HG03139 (cell line): ENCODE data around the gene PCDHB1.

Source experiments
- ATAC-seq: cut with Tn5 transposase; IDR thresholded peaks from one replicate; pipeline ENCODE4 v1.9.1; 2021; ENCODE audit not compliant: unreplicated experiment

The PCDHB1 gene, protein sequence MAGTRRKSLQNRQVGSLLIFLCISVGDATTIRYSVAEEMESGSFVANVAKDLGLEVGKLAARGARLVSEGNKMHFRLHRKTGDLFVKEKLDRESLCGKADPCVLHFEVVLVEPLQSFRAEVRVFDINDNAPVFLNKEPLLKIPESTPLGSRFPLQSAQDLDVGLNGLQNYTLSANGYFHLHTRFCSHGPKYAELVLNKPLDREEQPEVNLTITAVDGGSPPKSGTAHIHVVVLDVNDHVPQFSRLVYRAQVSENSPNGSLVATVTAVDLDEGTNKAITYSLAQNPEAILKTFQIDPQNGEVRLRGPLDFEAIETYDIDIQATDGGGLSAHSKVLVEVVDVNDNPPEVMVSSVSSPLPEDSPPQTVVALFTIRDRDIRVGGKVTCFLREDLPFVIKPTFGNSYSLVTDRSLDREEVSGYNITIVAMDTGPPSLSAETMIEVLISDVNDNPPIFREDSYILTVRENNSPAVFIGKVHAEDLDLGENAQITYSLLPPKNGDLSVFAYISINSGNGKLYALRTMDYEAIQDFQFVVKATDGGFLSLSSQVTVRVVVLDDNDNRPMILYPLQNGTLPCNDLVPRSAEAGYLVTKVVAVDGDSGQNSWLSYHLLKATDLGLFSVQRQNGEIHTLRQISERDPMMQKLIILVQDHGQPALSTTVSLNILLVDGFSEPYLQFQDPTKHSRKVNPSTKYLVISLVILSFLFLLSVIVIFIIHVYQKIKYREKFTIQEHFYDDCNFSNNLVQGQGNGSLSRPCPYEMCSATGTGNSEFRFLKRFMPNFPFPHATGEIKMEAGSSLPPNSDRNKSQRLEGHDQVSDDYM

DNA sequence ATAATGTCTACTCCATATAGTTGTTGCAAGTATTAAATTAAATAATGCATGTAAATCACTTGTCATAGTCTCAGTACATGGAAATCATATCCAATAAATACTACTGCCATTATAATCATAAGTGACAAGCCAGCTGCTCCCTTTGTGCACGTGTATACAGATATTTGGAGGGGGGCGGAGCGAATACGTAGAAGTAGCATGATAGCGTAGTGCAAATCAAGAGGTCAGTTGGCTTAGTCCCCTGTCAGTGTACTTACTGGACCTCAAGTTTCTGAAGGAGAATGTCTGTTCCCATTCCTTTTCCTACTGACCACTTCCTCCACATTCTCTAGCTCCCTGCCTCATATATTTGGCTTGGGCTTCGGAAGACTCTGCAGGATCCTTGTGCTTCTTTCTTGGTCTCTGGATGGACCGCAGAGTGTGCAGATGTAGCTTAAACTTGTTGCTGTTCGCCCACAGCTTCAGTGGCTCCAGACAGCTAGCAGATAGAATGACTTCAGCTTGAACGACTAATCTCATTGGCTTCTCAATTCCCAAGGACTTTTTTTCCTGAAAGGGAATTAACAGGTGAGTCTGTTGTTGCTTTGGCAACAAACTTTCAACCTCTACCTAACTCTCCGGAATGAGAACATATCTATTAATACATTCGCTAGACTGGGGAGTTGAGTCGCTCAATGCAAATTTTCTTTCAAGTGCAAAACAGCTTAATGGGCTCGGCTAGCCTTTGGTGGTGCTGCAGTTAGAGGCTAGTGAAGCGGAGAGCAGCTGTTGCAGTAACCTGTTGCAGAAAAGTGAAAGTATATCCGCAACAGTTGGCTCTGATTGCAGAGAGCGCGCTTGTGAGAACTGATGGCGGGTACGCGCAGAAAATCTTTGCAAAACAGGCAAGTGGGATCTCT lies at the start of gene PCDHB1:
PCDHB1 (plus strand) TSS at position 753 of the 899 bp plus-strand sequence; CDS start at position 850, 97 bp downstream.
- no peak for ATAC-seq

DNA sequence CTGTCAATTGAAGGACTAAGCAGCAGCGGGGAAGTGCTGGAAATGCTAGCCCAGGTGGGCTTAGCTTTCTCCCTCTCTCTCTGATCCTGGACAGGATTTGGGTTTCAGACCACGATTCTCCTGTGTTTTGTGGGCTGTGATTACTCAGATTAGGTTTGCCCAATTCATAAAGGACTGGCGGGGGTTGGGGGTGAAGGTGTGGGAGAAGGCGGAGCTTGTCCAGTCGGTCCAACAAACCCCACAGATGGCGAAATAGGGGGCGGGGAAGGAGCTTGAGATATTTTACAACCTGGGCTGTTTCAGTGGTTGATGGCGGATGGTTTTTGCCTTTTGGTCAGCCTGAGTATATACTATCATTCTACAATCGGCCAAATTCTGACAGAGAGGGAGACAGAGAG lies 49.7 kb upstream of the PCDHB1 start:
- ATAC-seq, result no peak

DNA sequence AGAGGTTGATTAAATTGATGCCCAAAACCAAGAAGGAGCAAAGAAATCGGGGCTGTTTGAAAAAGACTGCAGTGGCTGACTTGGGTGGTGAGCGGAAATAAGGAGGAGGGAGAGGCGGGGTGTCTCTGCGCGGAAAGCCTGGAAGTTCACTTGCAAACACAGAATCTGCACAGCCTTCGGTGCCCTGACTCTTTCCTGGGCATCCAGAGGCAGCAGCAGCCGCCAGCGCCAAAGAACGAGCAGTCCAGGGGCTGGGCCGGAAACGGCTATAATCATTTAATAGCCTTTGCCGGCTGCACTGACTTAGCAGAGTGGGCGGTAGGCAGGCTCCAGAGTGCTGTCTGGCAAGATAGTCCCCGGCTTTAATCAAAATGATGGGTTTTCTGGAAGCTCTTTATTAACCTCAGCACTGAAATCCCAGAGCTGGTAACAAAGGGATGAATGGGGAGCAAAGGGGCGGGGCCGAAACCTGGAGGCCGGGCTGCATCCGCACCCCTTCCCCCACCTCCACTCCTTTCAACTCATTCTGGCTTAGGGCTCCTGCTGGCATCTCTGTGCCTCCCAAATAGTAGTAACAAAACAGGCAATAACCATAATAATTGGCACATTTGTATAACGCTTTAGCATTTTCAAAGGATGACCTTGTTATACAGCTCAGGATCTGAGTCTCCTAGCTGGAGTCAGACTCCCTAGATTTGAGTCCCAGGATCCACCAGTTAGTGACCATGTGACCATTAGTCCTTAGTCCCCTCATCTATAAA lies 49.1 kb upstream of the PCDHB1 start:
- ATAC-seq, result no peak

DNA sequence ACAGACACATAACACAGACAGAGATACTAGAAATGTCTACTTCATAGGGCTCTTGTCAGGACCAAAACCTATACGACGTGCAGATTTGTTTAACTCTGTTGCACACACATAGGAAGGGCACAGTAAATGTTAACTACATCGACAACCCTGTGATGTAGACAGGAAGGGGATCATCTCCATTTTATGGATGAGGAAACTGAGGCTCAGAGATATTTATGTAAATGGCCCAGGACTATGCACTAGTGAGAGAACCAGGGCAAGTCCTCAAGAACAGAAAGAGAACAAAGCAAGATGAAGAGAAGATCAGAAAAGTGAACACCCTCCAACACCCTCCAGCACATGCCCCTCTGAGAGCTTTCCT lies 48.6 kb upstream of the PCDHB1 start:
- ATAC-seq, result no peak

DNA sequence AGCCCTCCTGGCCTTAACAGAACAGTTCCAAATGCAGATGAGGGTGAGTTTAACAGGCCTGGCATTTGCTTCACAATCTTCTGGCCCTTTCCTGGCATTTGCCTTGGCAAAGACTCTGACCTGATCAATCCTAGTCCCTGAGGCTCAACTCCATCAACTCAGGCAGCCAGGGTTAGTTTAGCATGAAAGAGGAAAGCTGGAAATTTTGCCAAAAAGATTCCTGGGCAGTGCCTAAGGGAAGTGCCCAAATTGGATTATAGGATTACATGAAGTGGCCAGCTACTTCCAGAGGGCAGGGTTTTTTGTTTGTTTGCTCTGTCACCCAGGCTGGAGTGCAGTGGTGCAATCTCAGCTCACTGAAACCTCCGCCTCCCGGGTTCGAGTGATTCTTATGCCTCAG lies 48.1 kb upstream of the PCDHB1 start:
- no peak for ATAC-seq

DNA sequence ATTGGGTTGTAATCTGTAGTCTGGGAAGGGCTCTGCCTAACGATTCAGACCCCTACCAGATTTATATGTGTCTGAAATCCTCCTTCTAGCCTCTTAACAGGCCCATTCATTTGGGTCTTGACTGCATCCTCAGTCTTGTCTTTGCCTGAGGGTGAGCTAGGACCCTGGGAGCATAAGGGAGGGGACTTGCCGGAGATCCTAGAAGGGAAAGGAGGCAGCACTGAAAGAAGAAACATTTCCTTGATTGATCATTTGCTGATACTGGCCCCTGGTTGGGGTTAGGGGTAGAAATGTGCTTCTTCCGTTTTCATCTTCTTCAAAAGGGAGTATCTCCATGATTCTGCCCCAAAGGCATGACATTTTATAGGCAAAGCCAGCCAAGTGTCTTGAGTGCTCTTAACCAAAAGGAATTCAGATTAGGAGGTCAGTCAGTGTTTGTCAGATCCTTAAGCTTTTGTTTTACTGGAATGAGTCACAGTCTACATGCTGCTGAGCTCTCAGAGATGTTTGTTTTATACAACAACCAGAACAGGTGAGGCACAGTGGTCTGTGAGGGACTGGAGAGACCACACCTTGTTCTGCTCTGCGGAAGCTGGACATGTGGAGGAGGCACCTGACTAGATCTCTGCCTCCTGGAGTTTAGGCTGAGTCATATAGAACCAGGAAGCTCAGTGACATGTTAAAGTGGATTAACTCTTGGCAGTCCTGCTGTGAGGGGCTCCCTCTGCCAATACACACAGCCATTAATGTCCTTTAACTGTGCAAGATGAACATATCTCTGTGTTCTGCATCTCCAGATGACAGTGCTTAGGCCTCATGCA lies 47.2 kb upstream of the PCDHB1 start:
- ATAC-seq, result no peak

DNA sequence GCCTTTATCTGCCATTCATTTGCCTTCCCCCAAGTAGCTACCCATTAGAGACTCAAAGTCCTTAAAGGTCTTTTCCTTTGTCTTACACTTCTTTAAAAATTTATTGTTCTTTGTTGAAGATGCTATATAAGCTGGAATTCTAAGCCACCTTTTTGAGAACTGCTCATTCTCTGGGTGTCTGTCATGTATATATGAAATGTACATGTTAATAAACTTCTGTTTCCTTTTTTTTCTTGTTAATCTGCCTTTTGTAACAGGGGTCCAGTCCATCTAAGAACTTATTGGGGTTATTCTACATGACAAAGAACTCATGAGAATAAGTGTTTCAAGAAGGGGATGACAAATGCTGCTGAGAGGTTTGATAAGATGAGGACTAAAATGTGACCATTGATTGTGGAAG lies 43.4 kb upstream of the PCDHB1 start:
- ATAC-seq, result no peak

DNA sequence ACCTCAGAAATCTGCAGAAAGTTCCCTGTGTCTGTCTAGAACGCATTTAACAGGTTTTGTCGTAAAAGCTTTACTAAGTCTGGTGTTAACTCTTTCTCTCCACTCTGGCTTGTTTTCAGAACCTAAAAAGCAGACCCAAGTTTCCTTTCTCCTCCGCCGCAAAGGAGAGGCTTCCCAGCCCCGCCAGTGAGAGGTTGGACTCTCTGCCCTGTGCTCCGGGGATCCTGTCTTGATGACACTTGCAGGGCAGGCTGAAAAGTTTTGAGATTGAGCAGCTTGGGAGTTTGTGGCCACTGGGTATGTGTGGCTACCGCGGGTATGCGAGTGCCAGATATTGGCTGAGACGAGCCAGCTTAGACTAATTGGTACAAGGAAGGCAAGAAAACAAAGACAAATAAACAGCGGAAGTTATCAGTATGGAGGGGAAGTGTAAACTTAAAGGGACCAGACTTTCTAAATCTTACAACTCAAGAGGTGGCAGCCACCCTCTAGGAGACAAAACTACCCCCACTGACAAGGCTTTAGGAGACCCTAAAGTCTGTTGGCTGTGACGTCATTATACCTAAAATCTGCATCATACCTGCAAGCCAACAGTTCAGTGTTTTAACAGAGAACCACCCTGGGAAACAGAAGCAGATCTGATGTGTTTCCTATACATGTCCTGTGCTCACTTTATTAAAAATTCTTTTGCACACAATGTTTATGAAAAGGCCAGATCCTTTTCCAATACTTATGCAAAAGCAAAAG lies 41.0 kb upstream of the PCDHB1 start:
- ATAC-seq, result no peak

DNA sequence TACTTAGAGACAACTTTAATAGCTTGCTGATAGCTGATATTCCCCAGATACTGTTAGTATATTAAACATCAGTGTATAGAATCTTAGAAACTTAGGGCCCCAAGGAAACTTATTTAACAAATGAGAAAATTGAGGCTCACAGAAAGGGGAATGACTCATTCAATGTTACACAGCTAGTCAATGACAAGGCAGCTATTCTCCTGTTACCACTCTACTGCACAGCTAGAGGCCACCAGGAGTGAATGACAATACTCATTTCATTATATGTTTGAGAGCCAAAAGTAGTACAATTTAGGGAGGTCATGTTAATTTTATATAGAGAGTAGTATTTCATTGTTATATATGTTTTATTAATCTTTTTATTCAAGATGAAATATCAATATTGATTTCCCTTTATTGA lies 33.2 kb upstream of the PCDHB1 start:
- ATAC-seq, result no peak

DNA sequence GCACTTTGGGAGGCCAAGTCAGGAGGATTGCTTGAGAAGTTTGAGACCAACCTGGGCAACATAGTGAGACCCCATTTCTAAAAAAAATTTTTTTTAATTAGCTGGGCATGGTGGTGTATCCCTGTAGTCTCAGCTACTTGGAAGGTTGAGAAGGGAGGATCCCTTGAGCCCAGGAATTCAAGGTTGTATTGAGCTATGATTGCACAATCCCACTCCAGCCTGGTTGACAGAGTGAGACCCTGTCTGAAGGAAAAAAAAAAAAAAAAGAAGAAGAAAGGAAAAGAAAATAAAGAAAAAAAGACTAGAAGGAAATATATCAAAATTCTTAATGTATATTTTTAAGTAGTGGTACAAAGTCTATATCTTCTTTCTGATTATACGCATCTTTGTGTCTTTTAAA lies 28.8 kb upstream of the PCDHB1 start:
- ATAC-seq, result no peak

DNA sequence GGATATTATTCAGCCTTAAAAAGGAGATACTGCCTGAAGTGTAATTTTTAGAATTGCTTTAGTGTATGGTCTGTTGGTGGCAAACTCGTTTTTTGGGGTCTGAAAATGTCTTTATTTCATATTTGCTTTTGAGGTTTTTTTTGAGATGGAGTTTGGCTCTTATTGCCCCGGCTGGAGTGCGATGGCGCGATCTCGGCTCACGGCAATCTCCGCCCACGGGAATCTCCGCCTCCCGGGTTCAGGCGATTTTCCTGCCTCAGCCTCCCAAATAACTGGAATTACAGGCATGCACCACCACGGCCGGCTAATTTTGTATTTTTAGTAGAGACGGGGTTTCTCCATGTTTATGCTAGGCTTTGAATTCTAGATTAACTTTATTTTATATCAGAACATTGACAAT lies 20.2 kb upstream of the PCDHB1 start:
- no peak for ATAC-seq

DNA sequence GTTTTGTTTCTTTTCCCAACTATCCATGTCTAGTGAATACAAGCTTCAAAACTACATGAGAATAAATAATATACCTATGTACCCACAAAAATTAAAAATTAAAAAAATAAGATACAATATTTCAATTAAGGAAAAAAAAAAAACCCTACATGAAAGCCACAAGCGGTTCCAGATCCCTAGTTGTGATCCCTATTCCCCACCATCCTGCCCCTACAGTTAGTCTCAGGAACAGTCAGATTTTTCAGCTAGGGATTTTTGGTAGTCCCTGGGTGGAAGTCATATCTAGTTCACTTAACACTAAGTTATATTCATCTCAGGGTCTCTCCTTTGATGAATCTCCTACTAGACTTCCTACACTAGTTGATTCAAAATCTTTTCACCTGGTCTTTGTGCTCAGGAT lies 18.5 kb upstream of the PCDHB1 start:
- no peak for ATAC-seq

DNA sequence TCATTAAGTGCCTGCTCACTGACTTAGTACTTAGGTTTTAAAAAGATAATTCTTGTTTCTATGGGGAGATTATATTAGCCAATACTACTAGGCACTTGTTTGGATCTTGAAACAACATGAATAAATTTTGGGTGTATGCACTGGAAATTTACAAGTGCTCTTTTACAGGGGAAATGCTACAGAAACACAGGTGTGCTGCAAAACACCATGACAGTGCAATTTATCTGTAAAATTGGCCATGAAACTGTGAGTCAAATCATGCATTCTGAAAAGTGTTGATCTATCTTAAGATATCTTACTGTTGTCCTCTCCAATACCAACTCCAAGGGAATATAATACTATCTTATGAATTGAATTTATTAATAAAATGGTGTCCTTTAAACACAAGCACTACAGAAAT lies 12.1 kb upstream of the PCDHB1 start:
- no peak for ATAC-seq

DNA sequence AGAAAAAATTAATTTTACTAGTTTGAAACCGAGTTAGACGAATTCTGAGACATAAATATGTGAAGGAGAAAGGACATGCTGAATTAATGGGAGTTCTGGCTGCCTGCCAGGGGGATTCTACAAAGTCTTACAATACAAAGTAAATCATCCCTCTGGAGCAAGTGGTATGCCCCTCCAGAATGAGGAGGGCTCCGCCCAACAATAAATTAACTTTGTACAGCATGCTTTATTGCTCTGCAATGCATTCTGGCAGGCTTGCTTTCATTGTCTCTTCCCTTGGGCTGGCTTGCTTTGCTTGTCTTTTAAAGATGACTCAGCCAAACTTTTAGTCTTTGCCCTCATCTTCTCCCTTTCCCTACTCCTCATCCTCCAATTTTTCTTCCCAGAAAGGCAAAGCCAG lies 11.7 kb upstream of the PCDHB1 start:
- ATAC-seq, result no peak

DNA sequence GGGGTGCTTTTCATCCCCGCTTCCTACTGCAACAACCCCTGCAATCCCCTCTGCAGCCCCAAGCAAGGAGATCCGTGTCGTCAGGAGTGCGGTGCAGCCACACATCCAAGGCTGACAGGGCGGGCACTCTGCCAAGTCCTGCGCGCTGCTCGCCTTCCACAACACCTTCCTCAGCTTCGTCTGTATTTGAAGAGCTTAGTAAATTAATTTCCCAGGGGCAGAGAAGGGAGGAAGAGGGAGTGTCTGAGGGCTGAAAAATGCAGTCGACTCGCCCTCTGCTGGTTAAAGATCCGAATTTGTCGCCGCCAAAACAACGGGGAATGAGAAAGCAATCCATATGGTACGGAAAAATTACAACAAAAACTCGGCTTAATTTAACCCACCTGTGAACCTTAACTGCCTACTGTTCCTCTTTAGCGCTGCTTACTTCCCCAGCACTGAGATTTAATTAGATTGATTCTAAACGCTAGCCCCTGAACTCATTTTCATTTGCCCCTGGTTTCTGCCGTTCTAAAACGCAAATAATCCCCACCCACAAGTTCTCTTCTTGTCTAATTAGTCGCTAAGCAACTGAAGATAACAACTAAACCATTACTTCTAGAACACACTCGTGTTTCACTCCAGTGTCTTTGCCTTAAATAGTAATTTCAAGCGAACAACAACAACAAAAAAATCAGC lies 10.9 kb upstream of the PCDHB1 start:
- ATAC-seq, result no peak

DNA sequence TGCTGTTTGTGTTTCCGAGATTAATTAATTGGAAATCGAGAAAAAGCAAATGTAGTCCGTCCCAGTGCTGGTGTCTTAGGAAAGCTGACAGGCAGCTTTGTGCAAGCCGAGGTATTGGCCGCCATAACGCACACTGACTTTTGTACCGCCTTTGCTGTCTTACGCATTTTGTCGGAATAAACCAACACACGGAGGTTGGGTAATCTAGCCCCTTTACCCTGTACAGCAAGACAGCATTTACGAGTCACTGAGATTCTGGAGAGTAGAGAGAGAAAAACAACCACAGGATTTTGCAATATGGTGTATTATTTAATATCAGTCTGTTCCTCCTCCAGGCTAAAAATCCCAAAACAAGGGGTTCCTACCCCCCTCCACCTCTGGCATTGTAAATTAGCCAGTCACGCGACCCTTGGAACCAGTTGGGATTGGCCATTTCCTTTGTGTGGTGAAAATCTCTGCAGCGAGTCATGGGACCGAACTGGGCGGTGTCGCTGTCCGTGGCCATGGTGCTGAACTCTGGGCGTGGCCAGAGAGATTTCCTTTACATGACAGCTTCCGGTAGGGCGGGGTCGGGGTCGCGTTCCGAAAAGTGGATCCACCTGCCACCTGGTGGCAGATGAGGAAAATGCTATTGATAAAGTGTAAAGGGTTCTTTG lies 10.3 kb upstream of the PCDHB1 start:
- ATAC-seq, result peak; percentile 81

DNA sequence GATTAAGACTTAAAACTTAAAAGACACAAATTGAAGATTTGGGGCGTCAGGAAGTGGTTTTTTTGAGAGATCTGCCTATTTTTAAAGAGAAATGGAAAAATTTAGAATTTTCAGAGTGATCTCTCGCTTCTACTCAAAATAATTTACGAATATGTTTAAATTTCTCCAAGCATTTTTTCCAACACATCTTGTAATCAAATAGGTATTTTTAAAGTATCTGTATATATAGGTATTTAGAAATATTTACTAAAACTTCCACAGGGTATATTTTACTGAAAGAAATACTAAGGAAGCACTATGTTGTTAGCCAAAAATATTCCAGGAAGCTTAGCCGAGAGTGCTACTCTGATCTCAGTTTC lies 9.8 kb upstream of the PCDHB1 start:
- ATAC-seq, result no peak

DNA sequence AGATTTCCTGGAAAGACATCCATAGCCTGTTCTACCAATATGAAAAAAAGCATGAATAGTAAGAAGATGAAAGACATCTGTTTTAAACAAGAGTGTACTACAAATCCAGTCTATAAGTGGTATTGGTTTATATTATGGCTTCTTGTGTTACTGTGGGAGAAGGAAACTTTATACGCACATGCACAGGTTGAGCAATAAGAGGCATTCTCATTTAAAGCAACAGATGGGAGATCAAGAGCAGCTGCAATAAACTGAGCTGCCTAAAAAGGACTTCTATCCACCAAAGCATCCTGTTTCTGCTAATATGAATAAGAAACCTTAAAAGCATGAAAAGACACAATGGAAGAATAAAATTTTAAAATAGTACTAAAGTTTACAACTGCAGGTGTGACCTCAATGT lies 8.6 kb upstream of the PCDHB1 start:
- no peak for ATAC-seq
